Right renal pelvis (tissue), 4 donors: ENCODE data around the gene LATS2. TPM values are rescaled to one million over a fixed set of nuclear protein-coding genes. Genes with fewer than 3 reads are reported as not detected.
A peak's percentile ranks its signal among the peaks of the same experiment; 100 is the strongest.
"Not testable (repeated sequence)": the region's sequence is repeated elsewhere in the genome, so short reads cannot be mapped to it uniquely, and the experiment has no call there.

Source experiments
- DNase-seq, 4 donors: peaks; one replicate each; pipeline ENCODE4 v3.0.0-alpha.2; 2013; ENCODE audit warnings: low read depth in 4 of 4, low spot score in 3 of 4, missing footprints in 1 of 4
- polyA plus RNA-seq, 4 donors: library from polyadenylated mRNA; unstranded; fragments of 120-200 nt; gene quantifications; one replicate each; pipeline ENCODE4 v1.2.1, GENCODE V29; 2013; ENCODE audit not compliant: insufficient read length in 4 of 4

LATS2 gene
- polyA plus RNA-seq, 4 donors, result 26.6 to 29.6 (median 28.0) TPM

DNA sequence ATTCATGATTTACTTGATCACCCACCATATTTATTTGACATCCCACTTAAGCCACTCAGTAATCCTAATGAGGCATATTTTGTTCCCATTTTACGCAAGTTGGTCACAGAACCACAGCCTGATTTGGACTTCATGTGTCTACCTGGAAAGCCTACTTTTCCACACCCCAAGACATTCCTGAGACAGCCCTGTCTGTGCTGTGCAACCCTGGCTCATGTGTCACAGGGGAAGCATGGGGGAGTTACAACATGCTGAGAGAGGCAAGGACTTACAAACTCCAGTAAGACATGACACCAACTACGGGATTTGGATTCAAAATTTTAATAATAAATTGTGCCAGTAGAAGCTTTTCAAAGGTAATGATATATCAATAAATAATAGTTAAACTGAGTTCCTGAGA is 88.7 kb downstream of the LATS2 start:
- no peak for DNase-seq

DNA sequence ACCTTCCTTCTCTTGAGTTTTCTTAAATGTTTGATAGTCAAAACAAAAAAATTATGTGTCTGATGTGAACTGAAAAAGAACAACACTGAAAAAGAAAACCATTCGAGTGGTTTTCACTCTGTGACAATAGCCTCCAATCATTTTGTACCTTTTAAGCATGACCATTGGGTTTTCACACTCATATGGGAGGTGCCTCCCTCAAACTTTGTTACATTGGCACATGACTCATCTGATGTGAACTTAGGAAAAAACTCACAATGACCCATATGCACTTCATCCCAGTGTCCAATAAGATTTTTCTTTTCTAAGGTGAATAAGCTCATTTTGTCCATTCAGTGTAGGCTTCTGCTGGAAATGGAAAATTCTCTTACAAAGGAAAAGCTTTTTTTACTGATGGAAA is 92.2 kb downstream of the LATS2 start:
- DNase-seq, result no peak

DNA sequence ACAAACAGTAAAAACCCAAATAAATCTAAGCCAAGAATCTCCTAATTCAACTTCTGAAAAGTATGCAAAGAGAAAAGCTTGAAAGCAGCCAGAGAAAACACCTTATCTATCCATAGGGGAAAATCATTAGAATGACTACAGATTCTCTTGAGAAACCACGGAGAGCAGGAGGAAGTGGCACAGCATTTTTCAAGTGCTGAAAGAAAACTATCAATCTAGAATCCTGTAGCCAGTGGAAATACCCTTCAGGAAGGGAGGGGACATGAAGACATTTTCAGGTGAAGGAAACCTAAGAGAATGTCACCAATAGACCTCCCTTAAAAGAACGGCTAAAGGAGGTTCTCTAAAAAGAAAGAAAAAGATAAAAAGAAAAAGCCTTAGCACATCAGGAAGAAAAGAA is 92.6 kb downstream of the LATS2 start:
- no peak for DNase-seq

DNA sequence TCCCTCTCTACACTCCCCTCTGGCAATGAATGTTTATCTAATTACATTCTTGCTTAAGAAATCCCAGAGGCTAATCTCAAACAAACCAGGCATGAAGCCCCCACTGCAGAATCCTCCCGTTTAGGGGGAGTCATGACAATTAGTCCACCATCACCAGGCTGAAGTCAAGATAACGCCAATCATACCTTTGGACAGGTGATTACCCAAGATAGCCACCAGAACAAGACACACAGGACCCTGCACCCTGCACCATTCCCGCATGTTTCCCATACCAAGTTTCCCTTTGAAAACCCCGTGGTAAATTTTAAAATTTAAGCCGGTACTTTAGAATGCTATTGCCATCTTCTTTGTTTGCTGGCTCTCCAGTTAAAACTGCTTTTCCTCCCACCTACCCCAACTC is 94.0 kb downstream of the LATS2 start:
- no peak for DNase-seq

DNA sequence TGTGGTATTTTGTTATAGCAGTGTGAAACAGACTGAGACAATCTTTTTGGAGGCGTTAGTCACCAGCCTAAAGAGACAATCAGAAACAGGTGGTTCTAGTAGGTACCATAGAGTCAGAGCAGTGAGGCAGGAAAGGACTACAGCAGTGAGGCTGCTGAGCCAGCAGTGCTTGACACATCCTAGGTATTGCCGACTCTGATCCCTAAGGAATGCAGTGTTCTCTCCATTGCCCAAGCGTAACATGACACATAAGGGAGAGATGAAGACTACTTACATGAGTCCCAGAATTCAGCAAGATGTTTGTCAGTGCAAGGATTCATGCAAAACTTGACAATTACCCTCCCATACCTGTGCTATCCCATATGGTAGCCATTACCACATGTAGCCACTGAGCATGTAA is 96.5 kb downstream of the LATS2 start:
- no peak for DNase-seq

DNA sequence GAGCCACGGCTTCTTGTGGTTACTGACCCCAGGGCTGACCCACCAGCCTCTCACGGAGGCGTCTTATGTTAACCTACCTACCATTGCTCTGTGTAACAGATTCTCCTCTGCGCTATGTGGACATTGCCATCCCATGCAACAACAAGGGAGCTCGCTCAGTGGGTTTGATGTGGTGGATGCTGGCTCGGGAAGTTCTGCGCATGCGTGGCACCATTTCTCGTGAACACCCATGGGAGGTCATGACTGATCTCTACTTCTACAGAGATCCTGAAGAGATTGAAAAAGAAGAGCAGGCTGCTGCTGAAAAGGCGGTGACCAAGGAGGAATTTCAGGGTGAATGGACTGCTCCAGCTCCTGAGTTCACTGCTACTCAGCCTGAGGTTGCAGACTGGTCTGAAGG is 99.7 kb downstream of the LATS2 start:
- DNase-seq, result not testable (repeated sequence)

DNA sequence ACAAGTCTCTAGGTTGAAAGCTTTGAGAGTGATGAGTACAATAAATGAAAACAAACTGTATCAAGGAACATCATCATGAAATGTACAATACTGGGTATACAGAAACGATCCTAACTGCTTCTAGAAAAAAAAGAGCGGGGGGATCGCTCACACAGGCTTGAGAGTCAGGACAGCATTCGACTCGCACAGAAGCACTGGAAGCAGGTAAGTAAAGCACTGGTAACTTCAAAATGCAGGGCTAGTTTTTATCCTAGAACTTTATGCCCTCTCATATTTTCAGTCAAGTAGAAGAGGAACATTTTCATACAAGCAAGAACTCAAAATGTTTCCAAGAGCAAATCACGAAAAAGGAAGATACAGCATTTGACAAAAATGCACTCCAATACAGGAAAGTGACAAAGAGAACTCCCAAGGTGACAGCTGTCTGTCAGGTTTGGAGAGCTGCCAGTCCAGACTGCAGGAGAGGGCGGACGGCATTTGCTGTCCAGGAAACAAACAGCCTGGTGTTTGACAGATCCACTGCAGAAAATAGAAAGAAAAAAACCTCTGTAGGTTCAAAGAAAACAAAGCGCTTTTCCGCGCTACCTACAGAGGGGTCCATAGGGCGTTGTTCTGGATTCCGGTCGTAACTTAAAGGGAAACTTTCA is 100.6 kb downstream of the LATS2 start:
- no peak for DNase-seq

DNA sequence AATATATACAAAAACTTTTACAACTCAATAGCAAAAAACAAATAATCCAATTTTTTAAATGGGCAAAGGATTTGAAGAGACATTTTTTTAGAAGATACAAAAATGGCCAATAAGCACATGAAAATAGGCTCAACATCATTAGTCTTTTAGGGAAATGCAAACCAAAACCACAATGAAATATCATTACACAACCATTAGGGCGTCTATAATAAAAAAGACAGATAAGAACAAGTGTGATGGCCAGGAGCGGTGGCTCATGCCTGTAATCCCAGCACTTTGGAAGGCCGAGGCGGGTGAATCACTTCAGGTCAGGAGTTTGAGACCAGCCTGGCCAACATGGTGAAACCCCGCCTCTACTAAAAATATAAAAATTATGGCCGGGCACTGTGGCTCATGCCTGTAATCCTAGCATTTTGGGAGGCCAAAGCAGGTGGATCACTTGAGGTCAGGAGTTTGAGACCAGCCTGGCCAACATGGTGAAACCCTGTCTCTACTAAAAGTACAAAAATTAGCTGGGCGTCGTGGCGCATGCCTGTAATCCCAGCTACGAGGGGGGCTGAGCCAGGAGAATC is 104.3 kb downstream of the LATS2 start:
- DNase-seq, result not testable (repeated sequence)

DNA sequence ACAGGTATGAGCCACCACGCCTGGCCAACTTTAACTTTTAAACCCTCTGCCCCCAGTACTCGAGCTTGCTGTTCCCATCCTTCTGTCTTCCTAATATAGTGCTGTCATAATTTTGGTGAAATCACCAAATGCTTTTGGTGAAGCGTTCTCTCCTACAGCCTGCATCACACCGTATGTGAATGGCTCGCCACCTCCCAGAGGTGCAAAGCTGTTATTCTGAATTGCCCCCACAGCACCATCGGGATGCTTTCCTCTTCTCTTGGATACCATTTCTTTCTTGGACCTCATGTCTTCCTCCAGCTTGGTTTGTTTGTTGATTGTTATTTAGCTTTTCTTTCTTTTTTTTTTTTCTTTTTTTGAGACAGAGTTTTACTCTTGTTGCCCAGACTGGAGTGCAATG is 105.9 kb downstream of the LATS2 start:
- no peak for DNase-seq

DNA sequence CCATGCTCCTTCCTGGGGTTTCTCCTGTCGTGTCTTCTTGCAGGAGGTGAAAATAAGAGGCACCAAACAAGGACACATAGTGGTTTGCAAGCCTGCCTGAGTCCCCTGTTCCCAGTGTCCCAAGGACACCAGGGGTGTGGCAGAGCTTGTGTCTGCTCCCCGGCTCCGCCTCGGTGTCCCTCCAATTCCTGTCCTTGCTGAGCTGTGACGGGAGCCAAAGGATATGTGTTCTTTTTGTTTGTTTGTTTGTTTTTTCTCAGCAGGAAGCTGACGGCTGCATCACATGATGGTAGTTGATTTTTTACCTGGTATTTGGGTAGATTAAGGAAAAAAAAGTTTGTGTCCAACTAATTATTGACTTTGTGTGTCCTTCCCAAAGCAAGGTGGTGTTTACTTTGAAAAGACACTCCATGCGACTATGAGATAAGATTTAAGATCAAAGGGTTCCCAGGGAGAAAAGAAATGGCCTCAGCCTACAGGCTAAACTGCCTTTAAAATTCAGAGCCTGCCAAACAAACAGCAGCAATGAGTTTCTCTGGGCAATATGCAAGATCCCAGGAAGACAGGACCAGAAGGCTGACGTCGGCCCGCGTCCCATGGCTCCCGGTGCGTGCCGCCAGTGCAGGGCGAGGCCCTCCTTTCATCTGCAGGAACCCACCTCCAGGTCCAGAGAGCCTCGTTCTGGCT is 108.0 kb downstream of the LATS2 start:
- DNase-seq, result no peak

DNA sequence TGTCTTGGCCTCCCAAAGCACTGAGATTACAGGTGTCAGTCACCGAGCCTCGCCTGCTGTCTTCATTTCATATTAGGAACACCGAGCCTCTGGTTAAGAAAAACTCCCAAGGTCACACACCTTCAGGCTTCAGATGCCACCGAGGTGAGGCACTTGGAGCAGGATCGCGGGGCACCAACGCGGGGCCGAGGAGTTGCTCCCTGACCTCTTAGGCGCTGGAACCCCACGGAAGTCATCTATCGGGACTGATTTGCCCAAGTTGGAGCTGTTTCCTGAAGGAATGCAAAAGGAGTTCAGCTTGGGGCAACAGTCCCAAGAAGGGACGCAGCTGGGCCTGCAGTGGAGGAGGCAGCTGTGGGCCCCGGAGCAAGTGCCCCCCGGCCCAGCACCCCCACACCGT is 108.5 kb downstream of the LATS2 start:
- DNase-seq, result no peak

DNA sequence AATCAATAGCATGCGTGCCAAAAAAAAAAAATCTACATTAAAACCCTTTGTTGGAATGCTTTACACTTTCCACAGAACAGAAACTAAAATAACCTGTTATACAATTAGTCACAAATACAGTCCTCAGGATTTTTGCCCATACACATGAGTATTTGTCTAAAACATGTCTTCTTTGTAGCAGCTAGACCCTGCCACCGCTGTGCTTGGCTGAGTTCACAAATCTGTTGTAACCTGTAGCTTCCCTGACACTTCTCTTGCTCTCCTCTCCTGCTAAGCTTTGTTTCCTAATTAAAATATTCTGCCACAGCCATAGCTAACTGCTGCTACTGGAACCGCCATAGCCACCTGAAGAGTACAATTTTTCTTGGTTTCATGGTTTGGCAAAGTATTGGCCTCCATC is 113.4 kb downstream of the LATS2 start:
- DNase-seq, result not testable (repeated sequence)

DNA sequence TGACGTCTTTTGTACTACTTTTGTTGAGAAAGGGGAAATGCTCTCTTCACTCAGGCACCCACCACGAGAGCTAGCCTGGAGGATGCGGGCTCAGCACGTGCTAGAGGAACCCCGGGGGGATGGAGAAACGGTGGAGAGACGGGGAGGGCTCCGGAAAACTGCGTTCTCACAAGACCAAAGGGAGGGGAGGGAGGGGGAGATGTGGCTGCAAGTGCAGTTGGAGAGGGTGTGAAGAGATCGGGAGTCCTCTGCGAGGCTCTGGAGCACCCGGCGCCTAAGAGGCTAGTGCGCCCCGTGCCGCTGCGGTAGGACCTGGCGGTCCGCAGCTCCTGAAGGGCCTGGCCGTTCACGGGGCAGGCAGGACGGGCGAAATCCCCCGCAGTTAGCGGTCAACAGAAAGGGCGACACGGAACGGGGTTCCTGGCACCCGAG is 115.4 kb downstream of the LATS2 start:
- no peak for DNase-seq

DNA sequence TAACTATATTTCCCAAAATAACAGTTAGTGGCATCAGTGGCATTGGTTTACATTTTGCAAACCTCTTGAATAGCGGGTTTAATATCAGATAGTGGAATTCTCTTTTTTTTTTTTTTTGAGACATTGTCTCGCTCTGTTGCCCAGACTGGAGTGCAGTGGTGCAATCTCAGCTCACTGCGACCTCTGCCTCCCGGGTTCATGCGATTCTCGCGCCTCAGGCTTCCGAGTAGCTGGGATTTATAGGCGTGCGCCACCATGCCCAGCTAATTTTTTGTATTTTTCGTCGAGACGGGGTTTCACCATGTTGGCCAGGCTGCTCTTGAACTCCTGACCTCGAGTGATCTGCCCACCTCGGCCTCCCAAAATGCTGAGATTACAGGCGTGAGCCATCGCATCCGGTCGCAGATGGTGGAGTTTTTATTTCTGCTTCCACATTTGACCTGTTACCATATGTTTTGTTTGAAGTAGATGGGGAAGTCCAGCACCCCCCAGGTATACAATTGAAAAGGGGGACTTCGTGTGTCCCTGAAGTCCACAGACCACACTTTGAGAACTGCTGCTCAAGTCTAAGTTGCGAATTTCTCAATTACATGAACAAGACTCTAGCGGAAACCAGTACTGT is 118.3 kb downstream of the LATS2 start:
- no peak for DNase-seq

DNA sequence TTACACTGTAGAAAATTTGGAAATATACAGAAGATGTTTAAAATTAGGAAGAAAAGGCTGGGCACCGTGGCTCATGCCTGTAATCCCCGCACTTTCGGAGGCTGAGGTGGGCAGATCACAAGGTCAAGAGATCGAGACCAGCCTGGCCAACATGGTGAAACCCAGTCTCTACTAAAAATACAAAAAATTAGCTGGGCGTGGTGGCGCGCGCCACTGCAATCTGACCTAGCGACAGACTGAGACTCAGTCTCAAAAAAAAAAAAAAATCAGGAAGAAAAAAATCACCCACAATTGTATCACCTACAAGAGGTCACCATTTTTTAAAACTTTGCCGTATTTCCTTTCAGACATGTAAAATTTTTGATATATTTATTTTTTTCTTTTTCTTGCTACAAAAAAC is 120.9 kb downstream of the LATS2 start:
- DNase-seq, result not testable (repeated sequence)

DNA sequence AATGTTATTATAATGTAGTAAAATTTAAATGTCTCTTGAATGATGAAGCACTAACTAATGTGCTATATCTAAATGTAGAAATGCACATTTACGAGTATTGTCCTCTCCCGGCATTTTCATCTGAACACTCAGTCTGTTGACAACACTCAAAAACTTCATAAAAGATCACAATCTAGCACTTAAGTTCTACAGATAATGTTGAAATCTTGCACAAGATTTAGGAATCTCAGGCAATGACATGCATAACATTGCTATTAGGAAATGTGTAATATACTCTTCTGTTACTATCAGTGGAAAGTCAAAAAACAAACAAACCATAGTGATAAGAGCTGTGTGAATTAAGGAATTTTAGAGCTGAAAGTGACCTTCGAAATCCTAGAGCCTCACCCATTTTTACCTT is 121.3 kb downstream of the LATS2 start:
- DNase-seq, result no peak

DNA sequence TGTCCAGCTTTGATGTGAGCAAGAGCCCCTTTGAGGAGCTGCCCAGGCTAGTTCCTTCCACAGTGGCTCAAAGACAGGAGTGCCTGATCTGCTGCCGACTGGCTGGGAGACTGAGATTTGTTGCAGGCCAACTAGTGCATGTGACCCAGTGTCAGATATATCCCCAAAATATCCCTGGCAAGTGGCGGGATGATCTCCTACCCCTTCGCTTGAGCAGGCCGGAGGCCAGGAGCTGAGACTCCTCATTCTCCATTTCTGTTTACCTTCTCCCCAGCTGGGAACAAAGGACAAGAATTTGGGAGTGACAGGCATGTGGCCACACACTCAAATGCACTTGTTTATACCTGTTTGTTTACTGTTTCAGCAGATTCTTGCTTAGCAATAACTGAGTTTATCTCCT is 121.7 kb downstream of the LATS2 start:
- DNase-seq, result no peak

DNA sequence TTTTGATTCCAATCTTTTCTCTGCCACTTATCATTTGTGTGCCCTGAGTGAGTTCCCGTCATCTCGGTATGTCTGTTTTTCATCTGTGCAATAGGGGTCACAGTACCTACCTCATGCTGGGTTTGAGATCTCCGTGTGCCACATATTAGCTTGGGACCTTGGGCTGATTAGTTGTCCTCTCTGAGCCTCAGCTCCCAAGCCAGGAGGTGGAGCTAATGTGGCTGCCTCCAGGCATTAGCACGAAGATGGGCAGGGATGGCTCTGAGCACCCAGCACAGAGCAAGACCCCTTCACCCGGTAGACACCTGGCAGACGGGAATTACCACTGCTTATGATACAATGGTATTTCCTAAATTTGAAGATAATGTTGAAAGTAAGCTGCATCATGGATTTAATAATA is 123.1 kb downstream of the LATS2 start:
- no peak for DNase-seq

DNA sequence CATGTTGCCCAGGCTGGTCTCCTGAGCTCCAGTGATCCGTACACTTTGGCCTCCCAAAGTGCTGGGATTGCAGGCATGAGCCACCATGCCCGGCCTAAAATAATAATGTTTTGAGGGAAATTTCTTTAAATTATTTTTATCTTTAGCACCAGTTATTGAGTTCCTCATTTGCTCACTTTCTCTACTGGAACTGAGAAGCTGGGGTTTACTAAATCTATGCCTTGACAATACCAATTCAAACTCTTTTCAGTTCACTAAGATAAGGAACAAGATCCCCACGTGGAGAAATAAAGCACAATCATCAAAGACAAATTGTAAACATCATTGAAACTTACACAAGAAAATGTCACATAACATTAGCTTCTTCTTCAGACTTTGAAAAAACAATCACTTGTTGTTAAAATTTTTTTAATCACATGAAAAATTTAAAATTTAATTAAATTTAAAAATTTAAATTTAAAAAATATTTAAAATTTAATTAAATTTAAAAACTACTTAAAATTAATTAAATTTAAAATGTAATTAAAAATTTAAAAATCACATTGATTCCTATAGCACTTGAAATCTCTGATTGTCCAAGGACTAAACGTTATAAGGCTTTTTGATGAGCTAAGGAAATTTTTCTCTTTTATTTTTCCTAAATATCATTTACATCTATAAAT is 133.7 kb downstream of the LATS2 start:
- DNase-seq, result no peak

DNA sequence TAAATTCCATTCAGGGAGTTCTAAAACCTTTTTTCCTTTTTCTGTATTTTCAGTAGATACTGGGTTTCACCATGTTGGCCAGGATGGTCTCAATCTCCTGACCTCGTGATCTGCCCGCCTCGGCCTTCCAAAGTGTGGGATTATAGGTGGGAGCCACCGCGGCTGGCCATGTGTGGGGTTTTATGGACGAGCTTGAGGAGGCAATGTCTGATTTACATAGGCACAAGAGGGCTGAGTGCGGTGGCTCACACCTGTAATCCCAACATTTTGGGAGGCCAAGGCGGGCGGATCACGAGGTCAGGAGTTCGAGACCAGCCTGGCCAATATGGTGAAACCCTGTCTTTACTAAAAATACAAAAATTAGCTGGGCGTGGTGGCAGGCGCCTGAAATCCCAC is 136.0 kb downstream of the LATS2 start:
- not testable (repeated sequence) for DNase-seq

DNA sequence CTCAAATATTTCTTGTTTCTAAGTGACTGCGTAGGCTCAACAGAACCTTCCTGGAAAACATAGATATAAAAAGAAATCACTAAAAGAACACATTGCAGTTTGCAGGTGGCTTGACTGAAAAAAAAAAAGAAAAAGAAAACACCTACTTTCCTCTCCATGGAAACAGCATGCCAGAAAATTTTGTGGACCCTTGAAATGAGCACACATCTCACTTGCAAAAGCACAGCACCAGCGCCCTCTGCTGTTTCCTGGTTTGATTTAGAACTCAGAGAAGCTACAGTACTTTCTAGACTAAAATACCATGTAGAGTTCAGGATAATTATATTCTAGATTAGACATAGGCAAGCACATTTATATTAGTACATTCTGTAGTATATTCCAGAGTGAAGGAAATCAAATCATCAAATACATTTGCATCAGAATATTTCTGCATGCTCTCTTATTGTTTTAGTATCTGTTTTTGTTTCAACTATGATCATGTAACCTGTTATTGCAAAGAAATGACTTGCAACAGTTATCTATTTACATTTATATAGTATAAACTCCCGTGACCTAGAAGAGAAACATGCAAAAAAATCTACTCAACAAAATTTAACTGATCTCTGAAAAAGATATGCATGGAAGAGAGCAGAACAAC is 136.5 kb downstream of the LATS2 start:
- peak; percentile 70 to 88 (median 76) for DNase-seq
